GM23338 (cell line): ENCODE measurements around the gene TFAM.

Experiments
- CREB1 ChIP-seq: fragments of 250-450 bp; sonication (Bioruptor Pico); IDR thresholded peaks from 2 replicates; pipeline ENCODE4 v1.5.0; 2020; ENCODE audit warnings: low read depth, mild to moderate bottlenecking, moderate library complexity
- CTCF ChIP-seq, 2 experiments: fragments of 200-600 bp in 1 of 2; sonication (generic) in 1 of 2; conservative IDR thresholded peaks; 2 replicates each; pipeline versions ENCODE4 v1.5.1 to v1.6.1; 2016 to 2017; ENCODE audit warnings: antibody characterized with exemption in 2 of 2, low read depth in 2 of 2, mild to moderate bottlenecking in 2 of 2, moderate library complexity in 1 of 2
- EZH2 ChIP-seq: fragments of 200-600 bp; sonication (generic); IDR thresholded peaks from one replicate; pipeline ENCODE4 v1.8.0; 2017; ENCODE audit warnings: antibody characterized with exemption, mild to moderate bottlenecking, low read depth; ENCODE audit not compliant: unreplicated experiment
- EZH2phosphoT487 ChIP-seq: fragments of 200-600 bp; sonication (generic); IDR thresholded peaks from one replicate; pipeline ENCODE4 v1.8.1; 2018; ENCODE audit warnings: antibody characterized with exemption; ENCODE audit not compliant: unreplicated experiment
- JUNB ChIP-seq: IDR thresholded peaks from one replicate; pipeline ENCODE4 v1.6.1; 2016; ENCODE audit warnings: antibody characterized with exemption; ENCODE audit not compliant: unreplicated experiment
- POLR2AphosphoS5 ChIP-seq: IDR thresholded peaks from 2 replicates; pipeline ENCODE4 v1.6.1; 2016; ENCODE audit warnings: antibody characterized with exemption, low read depth
- REST ChIP-seq: IDR thresholded peaks from one replicate; pipeline ENCODE4 v1.6.1; 2018; ENCODE audit warnings: antibody characterized with exemption; ENCODE audit not compliant: unreplicated experiment
- STAT1 ChIP-seq: IDR thresholded peaks from one replicate; pipeline ENCODE4 v1.6.1; 2016; ENCODE audit warnings: antibody characterized with exemption; ENCODE audit not compliant: unreplicated experiment

GRCh38 chr10:58397830-58398229, 12.6 kb downstream of the TFAM start:
- no peak for TF ChIP-seq CTCF (conservative IDR thresholded peaks at IDR 0.05; ENCODE audit: low read depth in 2 of 2)
- TF ChIP-seq REST, result no peak
- TF ChIP-seq EZH2, result no peak
- no peak for TF ChIP-seq POLR2AphosphoS5
- TF ChIP-seq JUNB, result no peak
- TF ChIP-seq EZH2phosphoT487, result no peak
- no peak for TF ChIP-seq CREB1
- no peak for TF ChIP-seq STAT1
